K562 (cell line): ENCODE data around the gene TUB. TPM values are rescaled to one million over a fixed set of nuclear protein-coding genes. Genes with fewer than 3 reads are reported as not detected.
A peak's percentile ranks its signal among the peaks of the same experiment; 100 is the strongest.

Experiments used
- ATAC-seq: fragments of 200-7000 bp; cut with Tn5 transposase; 3 replicates; pipeline ENCODE4 v1.9.1; 2020; ENCODE audit warnings: moderate library complexity
- BruUV-seq: library from RNA; stranded (reverse); fragments of 400-500 nt; replicated peaks from 2 replicates; lab custom pipeline; 2021; lab: Mats Ljungman, UMichigan
- CTCF ChIA-PET: fragments of 300-600 bp; formaldehyde crosslinking; extraction: SDS; loops from one replicate; lab custom pipeline; 2021; ENCODE audit warnings: low intra/inter-chr PET ratio; lab: Yijun Ruan, JAX
- POLR2A ChIA-PET: fragments of 300-600, 350-650 bp; sonication (Branson Sonifier 250); formaldehyde crosslinking; extraction: SDS; loops from one replicate; lab custom pipeline; 2021; ENCODE audit warnings: antibody characterized with exemption, inconsistent platforms; lab: Yijun Ruan, JAX
- DNase-seq, 4 experiments: peaks; one replicate each; pipeline versions ENCODE4 v3.0.0 to v3.0.0-alpha.2; 2011 to 2018; ENCODE audit warnings: low spot score in 3 of 4, mixed read lengths in 3 of 4; ENCODE audit errors: extremely low read depth in 1 of 4
- FAIRE-seq: peaks from 2 replicates; lab custom pipeline; 2011; peaks lifted over from hg19 to GRCh38; lab: Jason Lieb, UNC
- H2AFZ ChIP-seq: 2 replicates; pipeline ENCODE4 v1.6.0; 2011; ENCODE audit warnings: low read depth, low read length, control low read depth, inconsistent platforms
- H3K27ac ChIP-seq: fragments of 200-600 bp; 3 replicates; pipeline ENCODE4 v1.8.0; 2011; ENCODE audit warnings: low read depth, mild to moderate bottlenecking, control low read depth, inconsistent platforms, low read length, moderate library complexity, mixed read lengths; ENCODE audit errors: extremely low read depth
- H3K27me3 ChIP-seq, 2 experiments: fragments of 300-600 bp in 1 of 2; 2 replicates in 1 of 2; 3 replicates in 1 of 2; pipeline versions ENCODE4 v1.6.0 to v1.8.0; 2011; ENCODE audit warnings: inconsistent platforms in 2 of 2, low read length in 2 of 2, mild to moderate bottlenecking in 1 of 2, mixed read lengths in 1 of 2, moderate library complexity in 1 of 2; ENCODE audit not compliant: control insufficient read depth in 2 of 2, insufficient read depth in 2 of 2
- H3K36me3 ChIP-seq: fragments of 300-600 bp; 3 replicates; pipeline ENCODE4 v1.8.0; 2011; ENCODE audit warnings: mild to moderate bottlenecking, low read length, inconsistent platforms; ENCODE audit not compliant: control insufficient read depth, insufficient read depth
- H3K4me1 ChIP-seq, 2 experiments: fragments of 200-600 bp in 1 of 2; replicated peaks in 1 of 2; 2 replicates in 1 of 2; 3 replicates in 1 of 2; pipeline versions ENCODE4 v1.5.1 to v1.8.0; 2011; ENCODE audit warnings: inconsistent platforms in 2 of 2, low read length in 2 of 2, mild to moderate bottlenecking in 1 of 2, mixed read lengths in 1 of 2, moderate library complexity in 1 of 2; ENCODE audit not compliant: control insufficient read depth in 2 of 2, insufficient read depth in 2 of 2
- H3K4me2 ChIP-seq: 2 replicates; pipeline ENCODE4 v1.6.1; 2011; ENCODE audit warnings: low read length, control low read depth, inconsistent platforms, mixed read lengths; ENCODE audit not compliant: insufficient read depth
- H3K4me3 ChIP-seq: fragments of 200-600 bp; sonication (generic), shearing (Covaris generic); 2 replicates; pipeline ENCODE4 v1.5.1; 2016; ENCODE audit warnings: control low read depth, inconsistent platforms
- H3K79me2 ChIP-seq: fragments of 200-600 bp; 3 replicates; pipeline ENCODE4 v1.8.0; 2011; ENCODE audit warnings: low read length, inconsistent platforms; ENCODE audit not compliant: control insufficient read depth, insufficient read depth
- H3K9ac ChIP-seq, 2 experiments: 2 replicates each; pipeline versions ENCODE4 v1.6.0 to v1.6.1; 2011; ENCODE audit warnings: low read depth in 2 of 2, low read length in 2 of 2, control low read depth in 1 of 2, inconsistent platforms in 1 of 2, mild to moderate bottlenecking in 1 of 2, mixed read lengths in 1 of 2; ENCODE audit not compliant: insufficient read depth in 1 of 2
- H3K9me1 ChIP-seq: one replicate; pipeline ENCODE4 v1.6.0; 2011; ENCODE audit warnings: inconsistent platforms, mild to moderate bottlenecking, low read length, moderate library complexity; ENCODE audit not compliant: control insufficient read depth, insufficient read depth
- H3K9me3 ChIP-seq: replicated peaks from 2 replicates; pipeline ENCODE4 v1.5.1; 2011; ENCODE audit warnings: low read depth, low read length, inconsistent platforms; ENCODE audit not compliant: control insufficient read depth, insufficient read depth
- H4K20me1 ChIP-seq: replicated peaks from 2 replicates; pipeline ENCODE4 v1.6.1; 2011; ENCODE audit warnings: low read length, inconsistent platforms, mixed read lengths; ENCODE audit not compliant: control insufficient read depth, insufficient read depth
- RNF219 ChIP-seq: fragments of 250-450 bp; sonication (Bioruptor Pico); IDR thresholded peaks from 2 replicates; pipeline ENCODE4 v1.5.0; 2022; ENCODE audit warnings: mild to moderate bottlenecking
- WGBS: fragments of 100-300 bp; shearing (Covaris generic); methylation state at CpG from one replicate; pipeline ENCODE4 v1.1.6; 2016; ENCODE audit warnings: low coverage, mixed read lengths; ENCODE audit not compliant: insufficient coverage; ENCODE audit errors: missing lambda C conversion rate; 5-methylcytosine and 5-hydroxymethylcytosine counted together
- in situ Hi-C: fragments of 300-500 bp; cut with MboI; formaldehyde crosslinking; loops from 4 replicates; pipeline ENCODE4 v1.15.0; 2018; ENCODE audit warnings: inconsistent platforms, mixed read lengths
- intact Hi-C: fragments of 100-400 bp; cut with micrococcal nuclease; formaldehyde crosslinking; loops from 2 replicates; pipeline ENCODE4 v1.14.2; 2022
- polyA plus RNA-seq, 8 experiments: library from polyadenylated mRNA; depleted of rRNA in 4 of 8; stranded (reverse) in 5 of 8; unstranded in 3 of 8; fragments of >200 nt; fragmentation: Nextera tagmentation in 2 of 8; fragmentation: Illumina TruSeq in 1 of 8; extraction: Ambion mirVana in 2 of 8; extraction: Trizol in 1 of 8; gene quantifications; 2 replicates each; pipeline versions ENCODE4 v1.2.1 to v1.2.3, GENCODE V29; 2011 to 2014; ENCODE audit warnings: inconsistent platforms in 1 of 8, missing spikeins in 1 of 8
- total RNA-seq, 7 experiments: library from RNA; depleted of rRNA in 6 of 7; stranded (reverse); fragments of >200 nt in 6 of 7; fragmentation: Illumina TruSeq in 2 of 7; extraction: Trizol in 2 of 7; gene quantifications; 2 replicates each; pipeline versions ENCODE4 v1.2.1 to v1.2.3, GENCODE V29; 2011 to 2021; ENCODE audit warnings: low replicate concordance in 1 of 7
- TF ChIP-seq, protein P1 (sequence below): IDR thresholded peaks from 2 replicates; pipeline ENCODE4 v1.6.1; 2016; ENCODE audit warnings: missing genetic modification characterization, missing compliant biosample characterization
- TF ChIP-seq, protein P2 (sequence below), 2 experiments: fragments of 450-650 bp; IDR thresholded peaks; 2 replicates each; pipeline ENCODE4 v1.6.1; 2016; ENCODE audit warnings: mild to moderate bottlenecking in 2 of 2, borderline replicate concordance in 1 of 2, low read depth in 1 of 2, moderate library complexity in 1 of 2

The TUB gene
- total and polyA plus RNA-seq, 9 of the 15 experiments (the other 6 are each of a cell fraction or from before 2014, with no cell fraction given), result not detected

GRCh38 chr11:8069771-8070170, 11.2 kb upstream of the TUB start:
- H3K79me2 ChIP-seq, result no peaks in the 10 kb centered on the region
- 1% methylated on average over 8 of the region's 8 CpGs for WGBS
- TF ChIP-seq, protein P1, sequence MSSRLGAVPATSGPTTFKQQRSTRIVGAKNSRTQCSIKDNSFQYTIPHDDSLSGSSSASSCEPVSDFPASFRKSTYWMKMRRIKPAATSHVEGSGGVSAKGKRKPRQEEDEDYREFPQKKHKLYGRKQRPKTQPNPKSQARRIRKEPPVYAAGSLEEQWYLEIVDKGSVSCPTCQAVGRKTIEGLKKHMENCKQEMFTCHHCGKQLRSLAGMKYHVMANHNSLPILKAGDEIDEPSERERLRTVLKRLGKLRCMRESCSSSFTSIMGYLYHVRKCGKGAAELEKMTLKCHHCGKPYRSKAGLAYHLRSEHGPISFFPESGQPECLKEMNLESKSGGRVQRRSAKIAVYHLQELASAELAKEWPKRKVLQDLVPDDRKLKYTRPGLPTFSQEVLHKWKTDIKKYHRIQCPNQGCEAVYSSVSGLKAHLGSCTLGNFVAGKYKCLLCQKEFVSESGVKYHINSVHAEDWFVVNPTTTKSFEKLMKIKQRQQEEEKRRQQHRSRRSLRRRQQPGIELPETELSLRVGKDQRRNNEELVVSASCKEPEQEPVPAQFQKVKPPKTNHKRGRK, result 0 out of 2 replicates have a peak, but pooled peaks have one; percentile 33
- TF ChIP-seq RNF219 (CRISPR knock-in tag), result no peak
- TF ChIP-seq, protein P2, sequence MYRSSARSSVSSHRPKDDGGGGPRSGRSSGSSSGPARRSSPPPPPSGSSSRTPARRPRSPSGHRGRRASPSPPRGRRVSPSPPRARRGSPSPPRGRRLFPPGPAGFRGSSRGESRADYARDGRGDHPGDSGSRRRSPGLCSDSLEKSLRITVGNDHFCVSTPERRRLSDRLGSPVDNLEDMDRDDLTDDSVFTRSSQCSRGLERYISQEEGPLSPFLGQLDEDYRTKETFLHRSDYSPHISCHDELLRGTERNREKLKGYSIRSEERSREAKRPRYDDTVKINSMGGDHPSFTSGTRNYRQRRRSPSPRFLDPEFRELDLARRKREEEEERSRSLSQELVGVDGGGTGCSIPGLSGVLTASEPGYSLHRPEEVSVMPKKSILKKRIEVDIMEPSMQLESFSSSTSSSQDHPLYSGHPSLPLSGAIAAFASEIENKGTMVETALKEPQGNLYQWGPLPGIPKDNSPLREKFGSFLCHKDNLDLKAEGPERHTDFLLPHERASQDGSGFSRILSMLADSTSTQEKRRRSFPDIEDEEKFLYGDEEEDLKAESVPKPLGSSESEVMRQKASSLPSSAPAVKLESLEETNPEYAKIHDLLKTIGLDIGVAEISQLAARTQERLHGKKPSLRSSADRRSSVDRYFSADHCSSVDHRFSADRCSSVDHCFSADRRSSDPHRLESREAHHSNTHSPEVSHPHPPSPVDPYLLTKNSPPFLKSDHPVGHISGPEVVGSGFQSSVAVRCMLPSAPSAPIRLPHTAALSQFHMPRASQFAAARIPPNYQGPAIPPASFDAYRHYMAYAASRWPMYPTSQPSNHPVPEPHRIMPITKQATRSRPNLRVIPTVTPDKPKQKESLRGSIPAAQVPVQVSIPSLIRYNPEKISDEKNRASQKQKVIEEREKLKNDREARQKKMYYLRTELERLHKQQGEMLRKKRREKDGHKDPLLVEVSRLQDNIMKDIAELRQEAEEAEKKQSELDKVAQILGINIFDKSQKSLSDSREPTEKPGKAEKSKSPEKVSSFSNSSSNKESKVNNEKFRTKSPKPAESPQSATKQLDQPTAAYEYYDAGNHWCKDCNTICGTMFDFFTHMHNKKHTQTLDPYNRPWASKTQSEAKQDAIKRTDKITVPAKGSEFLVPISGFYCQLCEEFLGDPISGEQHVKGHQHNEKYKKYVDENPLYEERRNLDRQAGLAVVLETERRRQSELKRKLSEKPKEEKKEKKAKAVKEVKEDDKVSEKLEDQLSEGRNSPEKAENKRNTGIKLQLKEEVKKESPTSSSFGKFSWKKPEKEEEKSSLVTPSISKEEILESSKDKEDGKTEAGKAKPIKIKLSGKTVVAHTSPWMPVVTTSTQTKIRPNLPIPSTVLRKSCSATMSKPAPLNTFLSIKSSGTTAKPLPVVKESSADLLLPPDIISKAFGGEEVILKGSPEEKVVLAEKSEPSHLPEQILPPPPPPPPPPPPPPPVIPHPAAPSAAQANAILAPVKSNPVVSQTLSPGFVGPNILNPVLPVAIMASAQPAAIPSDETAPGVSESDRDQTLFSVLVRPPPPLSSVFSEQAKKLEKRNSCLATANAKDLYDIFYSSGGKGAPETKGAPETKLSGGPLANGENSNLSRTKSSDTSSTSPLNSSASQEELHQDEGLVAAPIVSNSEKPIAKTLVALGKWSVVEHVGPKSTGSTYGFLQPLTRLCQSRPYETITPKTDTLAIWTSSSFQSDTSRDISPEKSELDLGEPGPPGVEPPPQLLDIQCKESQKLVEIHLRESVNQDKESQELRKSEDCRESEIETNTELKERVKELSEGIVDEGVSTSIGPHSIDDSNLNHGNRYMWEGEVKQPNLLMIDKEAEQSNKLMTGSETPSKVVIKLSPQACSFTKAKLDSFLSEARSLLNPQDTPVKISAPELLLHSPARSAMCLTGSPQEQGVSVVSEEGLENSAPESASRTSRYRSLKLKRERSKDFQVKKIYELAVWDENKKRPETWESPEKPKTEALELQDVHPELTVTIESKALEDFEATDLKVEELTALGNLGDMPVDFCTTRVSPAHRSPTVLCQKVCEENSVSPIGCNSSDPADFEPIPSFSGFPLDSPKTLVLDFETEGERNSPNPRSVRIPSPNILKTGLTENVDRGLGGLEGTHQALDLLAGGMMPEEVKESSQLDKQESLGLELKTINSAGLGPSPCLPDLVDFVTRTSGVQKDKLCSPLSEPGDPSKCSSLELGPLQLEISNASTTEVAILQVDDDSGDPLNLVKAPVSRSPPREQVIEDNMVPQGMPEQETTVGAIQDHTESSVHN (IDR thresholded peaks at IDR 0.05; ENCODE audit: borderline replicate concordance in 1 of 2, low read depth in 1 of 2), result no peak
- TF ChIP-seq, all 486 proteins: peak for 1
- intact Hi-C loops (loop anchor here (5.0 kb wide), 1 partner anchor 37 kb away; no protein-coding TSS in a partner anchor), in situ Hi-C loops (no loop called here)
- Histone ChIP-seq H3K9me1 (no peaks in the 10 kb centered on the region), H3K4me2 (no peak overlapping the region), H3K9me3 (no peaks in the 10 kb centered on the region), H3K27ac (no peak overlapping the region), H3K36me3 (no peaks in the 10 kb centered on the region), H3K4me1 (peaks cover 8 to 9% of the 10 kb centered on the region in 2 experiments; a peak in 2 of 5 replicates), H3K4me3 (no peak overlapping the region), H3K9ac (no peak overlapping the region), H4K20me1 (peaks cover 8% of the 10 kb centered on the region), H3K27me3 (peaks cover 16 to 62% of the 10 kb centered on the region in 2 experiments), H2AFZ (no peak overlapping the region)
- BruUV-seq, result no TSS peak
- no peak for ATAC-seq
- ChIA-PET CTCF (interaction anchor here (0.6 to 1.6 kb wide), 2 partner anchors 36 to 60 kb away, joined by 4 to 16 read pairs; no protein-coding TSS in a partner anchor), POLR2A (no interaction called here)
- no peak for FAIRE-seq
- DNase-seq, result no peak
